ENCODE measurements around the gene SLC6A11. TPM values are rescaled to one million over a fixed set of nuclear protein-coding genes. Genes with fewer than 3 reads are reported as not detected.

Gene SLC6A11
- total RNA-seq, 1 donor: not detected

DNA sequence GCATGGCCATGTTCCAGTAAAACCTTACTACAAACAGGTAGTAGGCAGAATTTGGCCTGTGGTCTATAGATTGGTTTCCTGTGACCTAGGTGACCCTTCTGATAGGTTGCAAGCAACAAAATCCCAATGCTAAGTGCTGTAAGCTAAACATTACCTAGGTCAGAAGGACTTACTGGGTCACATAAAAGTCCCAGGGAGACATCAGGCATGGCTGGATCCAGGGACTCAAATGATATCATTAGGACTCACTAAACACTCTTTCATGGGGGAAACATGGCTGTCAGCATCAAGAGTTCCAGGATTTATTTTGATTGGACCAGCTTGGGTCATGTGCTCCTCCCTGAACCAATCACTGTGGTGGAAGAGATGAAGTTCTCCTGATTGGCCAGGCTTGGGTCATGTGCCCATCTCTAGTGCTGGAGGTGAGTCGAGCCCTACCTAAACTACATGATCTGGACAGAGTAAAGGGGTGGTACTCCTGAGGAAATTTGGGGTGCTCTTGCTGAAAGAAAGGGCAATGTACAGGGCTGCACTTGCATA is 159.7 kb downstream of the SLC6A11 start:
- Histone ChIP-seq H3K9me3 (ENCODE audit: low read depth, low read length) (no peaks in the 10 kb centered on the region), H3K36me3 (ENCODE audit: insufficient read depth, low read length) (no peaks in the 10 kb centered on the region), H3K79me2 (ENCODE audit: insufficient read depth, low read length) (no peaks in the 10 kb centered on the region), H3K27ac (ENCODE audit: low read depth, low read length) (no peak overlapping the region), H3K4me1 (ENCODE audit: insufficient read depth, low read length) (peaks cover 6% of the 10 kb centered on the region), H3K4me2 (ENCODE audit: insufficient read depth, low read length) (no peak overlapping the region), H3K4me3 (ENCODE audit: insufficient read depth, low read length) (no peak overlapping the region), H3K27me3 (ENCODE audit: insufficient read depth, low read length) (peaks cover 31% of the 10 kb centered on the region), H4K20me1 (ENCODE audit: insufficient read depth, low read length) (no peaks in the 10 kb centered on the region), H2AFZ (ENCODE audit: low read length) (no peak overlapping the region)
- DNase-seq (ENCODE audit: insufficient read length, low spot score, missing footprints): no peak
- no peak for TF ChIP-seq CTCF (IDR thresholded peaks at IDR 0.05; ENCODE audit: extremely low read depth, low read depth, low read length)

DNA sequence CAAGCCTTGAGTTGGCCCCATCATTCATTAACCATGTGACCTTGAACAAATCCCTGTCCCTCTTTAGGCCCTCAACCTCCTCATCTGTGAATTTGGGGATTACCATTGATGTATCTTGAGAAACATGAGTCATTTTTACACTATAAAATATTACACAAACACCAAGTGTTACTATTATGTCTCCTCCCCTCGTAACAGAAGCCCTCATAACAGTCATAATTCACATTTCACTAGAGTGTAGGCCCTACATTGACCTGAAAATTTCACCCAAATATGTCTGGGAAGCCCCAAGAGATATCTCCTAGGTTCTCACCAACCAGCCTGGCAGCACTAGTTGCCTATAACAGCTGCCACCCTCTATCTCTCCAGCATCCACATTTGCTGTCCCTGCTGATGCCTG is 160.7 kb downstream of the SLC6A11 start:
- DNase-seq (ENCODE audit: insufficient read length, low spot score, missing footprints): no peak
- H3K27me3 ChIP-seq (ENCODE audit: insufficient read depth, low read length): peaks cover 22% of the 10 kb centered on the region
- no peaks in the 10 kb centered on the region for H4K20me1 ChIP-seq (ENCODE audit: insufficient read depth, low read length)
- no peak overlapping the region for H2AFZ ChIP-seq (ENCODE audit: low read length)
- H3K79me2 ChIP-seq (ENCODE audit: insufficient read depth, low read length): no peaks in the 10 kb centered on the region
- peaks cover 10% of the 10 kb centered on the region for H3K4me1 ChIP-seq (ENCODE audit: insufficient read depth, low read length)
- H3K27ac ChIP-seq (ENCODE audit: low read depth, low read length): no peak overlapping the region
- TF ChIP-seq CTCF (IDR thresholded peaks at IDR 0.05; ENCODE audit: extremely low read depth, low read depth, low read length): no peak
- no peaks in the 10 kb centered on the region for H3K36me3 ChIP-seq (ENCODE audit: insufficient read depth, low read length)
- no peaks in the 10 kb centered on the region for H3K9me3 ChIP-seq (ENCODE audit: low read depth, low read length)
- no peak overlapping the region for H3K4me3 ChIP-seq (ENCODE audit: insufficient read depth, low read length)
- H3K4me2 ChIP-seq (ENCODE audit: insufficient read depth, low read length): no peak overlapping the region

DNA sequence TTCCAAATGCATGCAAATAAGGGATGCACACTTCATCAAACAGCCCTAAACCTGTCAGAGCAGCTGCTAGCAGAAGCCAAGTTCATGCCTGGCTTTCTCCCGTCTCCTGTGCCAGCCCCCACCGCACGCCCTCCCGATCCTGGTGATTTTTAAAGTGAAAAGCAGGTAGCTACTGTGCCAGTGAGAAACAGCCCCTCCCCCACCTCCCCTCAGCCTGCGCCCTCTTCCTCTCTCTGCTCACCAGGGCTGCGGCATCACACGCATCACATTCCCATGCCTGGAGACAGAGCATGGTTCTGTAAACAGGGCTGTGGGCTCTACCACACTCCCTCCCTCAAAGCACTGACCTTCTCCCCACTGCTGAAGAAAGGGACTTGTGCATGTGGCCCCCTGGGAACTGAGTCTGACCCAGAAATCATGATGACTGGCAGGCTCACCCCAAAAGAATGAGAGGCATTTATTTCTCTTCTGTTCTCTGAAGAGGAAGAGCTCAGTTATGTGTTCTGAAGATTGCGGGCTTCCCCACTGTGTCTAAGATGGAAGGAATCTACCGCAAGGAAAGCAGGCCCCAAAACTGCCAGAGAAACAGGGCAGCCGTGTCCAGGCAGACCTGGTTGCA is 162.0 kb downstream of the SLC6A11 start:
- peak overlapping the region; percentile 54 for H3K4me2 ChIP-seq (ENCODE audit: insufficient read depth, low read length)
- no peak overlapping the region for H2AFZ ChIP-seq (ENCODE audit: low read length)
- no peaks in the 10 kb centered on the region for H3K79me2 ChIP-seq (ENCODE audit: insufficient read depth, low read length)
- peak overlapping the region; percentile 15 for H3K4me3 ChIP-seq (ENCODE audit: insufficient read depth, low read length)
- H4K20me1 ChIP-seq (ENCODE audit: insufficient read depth, low read length): no peaks in the 10 kb centered on the region
- H3K27ac ChIP-seq (ENCODE audit: low read depth, low read length): peak overlapping the region; percentile 28
- DNase-seq (ENCODE audit: insufficient read length, low spot score, missing footprints): peak; percentile 76
- no peak for TF ChIP-seq CTCF (IDR thresholded peaks at IDR 0.05; ENCODE audit: extremely low read depth, low read depth, low read length)
- peaks cover 17% of the 10 kb centered on the region for H3K27me3 ChIP-seq (ENCODE audit: insufficient read depth, low read length)
- H3K36me3 ChIP-seq (ENCODE audit: insufficient read depth, low read length): no peaks in the 10 kb centered on the region
- H3K9me3 ChIP-seq (ENCODE audit: low read depth, low read length): no peaks in the 10 kb centered on the region
- peaks cover 22% of the 10 kb centered on the region for H3K4me1 ChIP-seq (ENCODE audit: insufficient read depth, low read length)

- H3K4me3 ChIP-seq (ENCODE audit: insufficient read depth, low read length): no peak overlapping the region
- H2AFZ ChIP-seq (ENCODE audit: low read length): no peak overlapping the region
- H3K27ac ChIP-seq (ENCODE audit: low read depth, low read length): no peak overlapping the region
- no peak for TF ChIP-seq CTCF (IDR thresholded peaks at IDR 0.05; ENCODE audit: extremely low read depth, low read depth, low read length)
- H4K20me1 ChIP-seq (ENCODE audit: insufficient read depth, low read length): no peaks in the 10 kb centered on the region
- H3K9me3 ChIP-seq (ENCODE audit: low read depth, low read length): no peaks in the 10 kb centered on the region
- no peak for DNase-seq (ENCODE audit: insufficient read length, low spot score, missing footprints)
- H3K4me1 ChIP-seq (ENCODE audit: insufficient read depth, low read length): peaks cover 25% of the 10 kb centered on the region
- peaks cover 11% of the 10 kb centered on the region for H3K27me3 ChIP-seq (ENCODE audit: insufficient read depth, low read length)
- no peaks in the 10 kb centered on the region for H3K36me3 ChIP-seq (ENCODE audit: insufficient read depth, low read length)
- H3K79me2 ChIP-seq (ENCODE audit: insufficient read depth, low read length): no peaks in the 10 kb centered on the region
- H3K4me2 ChIP-seq (ENCODE audit: insufficient read depth, low read length): no peak overlapping the region
These were observed 162.9 kb downstream of the SLC6A11 start for GRCh38 chr3:10978956-10979355.
